ENCODE results near the gene CAMTA1.

The CAMTA1 gene

GRCh38 chr1:7187112-7187493 is 401.8 kb downstream of the CAMTA1 start:
- no peak for TF ChIP-seq BACH2 (CRISPR knock-in tag; IDR thresholded peaks at IDR 0.05; ENCODE audit: borderline replicate concordance)
- TF ChIP-seq ISL1 (CRISPR knock-in tag; IDR thresholded peaks at IDR 0.05) = no peak
- TF ChIP-seq, protein P1, sequence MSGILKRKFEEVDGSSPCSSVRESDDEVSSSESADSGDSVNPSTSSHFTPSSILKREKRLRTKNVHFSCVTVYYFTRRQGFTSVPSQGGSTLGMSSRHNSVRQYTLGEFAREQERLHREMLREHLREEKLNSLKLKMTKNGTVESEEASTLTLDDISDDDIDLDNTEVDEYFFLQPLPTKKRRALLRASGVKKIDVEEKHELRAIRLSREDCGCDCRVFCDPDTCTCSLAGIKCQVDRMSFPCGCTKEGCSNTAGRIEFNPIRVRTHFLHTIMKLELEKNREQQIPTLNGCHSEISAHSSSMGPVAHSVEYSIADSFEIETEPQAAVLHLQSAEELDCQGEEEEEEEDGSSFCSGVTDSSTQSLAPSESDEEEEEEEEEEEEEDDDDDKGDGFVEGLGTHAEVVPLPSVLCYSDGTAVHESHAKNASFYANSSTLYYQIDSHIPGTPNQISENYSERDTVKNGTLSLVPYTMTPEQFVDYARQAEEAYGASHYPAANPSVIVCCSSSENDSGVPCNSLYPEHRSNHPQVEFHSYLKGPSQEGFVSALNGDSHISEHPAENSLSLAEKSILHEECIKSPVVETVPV (CRISPR knock-in tag; IDR thresholded peaks at IDR 0.05) = no peak
- TF ChIP-seq ZFP3 (CRISPR knock-in tag; IDR thresholded peaks at IDR 0.05) = no peak
- no peak for TF ChIP-seq ZNF70 (CRISPR knock-in tag; IDR thresholded peaks at IDR 0.05)
- no peak for TF ChIP-seq ZC3H10 (CRISPR knock-in tag; IDR thresholded peaks at IDR 0.05)
- no peak for TF ChIP-seq CSDC2 (CRISPR knock-in tag; IDR thresholded peaks at IDR 0.05)
- TF ChIP-seq ZNF8 (CRISPR knock-in tag; IDR thresholded peaks at IDR 0.05) = no peak
- TF ChIP-seq SNAI2 (CRISPR knock-in tag; IDR thresholded peaks at IDR 0.05) = no peak
- no peak for TF ChIP-seq RARB (CRISPR knock-in tag; IDR thresholded peaks at IDR 0.05)
- no peak for TF ChIP-seq TCF4 (CRISPR knock-in tag; IDR thresholded peaks at IDR 0.05; ENCODE audit: borderline replicate concordance)
- no peak for TF ChIP-seq TOX (CRISPR knock-in tag; IDR thresholded peaks at IDR 0.05; ENCODE audit: borderline replicate concordance)
- TF ChIP-seq OSR1 (CRISPR knock-in tag; IDR thresholded peaks at IDR 0.05) = no peak
- no peak for TF ChIP-seq TSHZ2 (CRISPR knock-in tag; IDR thresholded peaks at IDR 0.05)
- no peak for TF ChIP-seq GLIS3 (CRISPR knock-in tag; IDR thresholded peaks at IDR 0.05)
- TF ChIP-seq ARNTL (CRISPR knock-in tag; IDR thresholded peaks at IDR 0.05; ENCODE audit: borderline replicate concordance, low read depth) = no peak
- no peak for TF ChIP-seq PPARA (CRISPR knock-in tag; IDR thresholded peaks at IDR 0.05; ENCODE audit: borderline replicate concordance)
- TF ChIP-seq ZNF565 (CRISPR knock-in tag; conservative IDR thresholded peaks at IDR 0.05; ENCODE audit: low read depth) = no peak
- TF ChIP-seq PATZ1 (CRISPR knock-in tag; IDR thresholded peaks at IDR 0.05; ENCODE audit: borderline replicate concordance) = no peak
- no peak for ATAC-seq

DNA sequence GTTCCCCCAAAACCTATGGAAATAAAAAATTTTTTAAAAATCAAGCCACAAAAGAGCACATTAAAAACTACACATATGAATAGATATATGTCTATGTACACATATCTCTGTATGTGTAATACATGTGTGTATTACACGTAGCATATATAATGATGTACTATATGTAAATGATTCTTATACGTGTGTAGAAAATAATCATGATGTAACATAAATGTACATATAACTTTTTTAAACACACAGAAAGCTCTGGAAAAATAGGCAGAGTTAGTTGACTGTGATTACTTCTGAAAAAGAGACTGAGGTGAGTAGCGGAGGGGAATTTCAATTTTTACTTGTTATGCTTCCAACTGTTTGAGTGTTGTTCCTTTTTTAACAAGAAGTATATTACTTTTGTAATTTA is 405.0 kb downstream of the CAMTA1 start:
- no peak for ATAC-seq
- TF ChIP-seq SNAI2 (CRISPR knock-in tag; IDR thresholded peaks at IDR 0.05) = no peak
- TF ChIP-seq BACH2 (CRISPR knock-in tag; IDR thresholded peaks at IDR 0.05; ENCODE audit: borderline replicate concordance) = no peak
- TF ChIP-seq ZNF565 (CRISPR knock-in tag; conservative IDR thresholded peaks at IDR 0.05; ENCODE audit: low read depth) = no peak
- no peak for TF ChIP-seq ARNTL (CRISPR knock-in tag; IDR thresholded peaks at IDR 0.05; ENCODE audit: borderline replicate concordance, low read depth)
- no peak for TF ChIP-seq PPARA (CRISPR knock-in tag; IDR thresholded peaks at IDR 0.05; ENCODE audit: borderline replicate concordance)
- TF ChIP-seq, protein P2, sequence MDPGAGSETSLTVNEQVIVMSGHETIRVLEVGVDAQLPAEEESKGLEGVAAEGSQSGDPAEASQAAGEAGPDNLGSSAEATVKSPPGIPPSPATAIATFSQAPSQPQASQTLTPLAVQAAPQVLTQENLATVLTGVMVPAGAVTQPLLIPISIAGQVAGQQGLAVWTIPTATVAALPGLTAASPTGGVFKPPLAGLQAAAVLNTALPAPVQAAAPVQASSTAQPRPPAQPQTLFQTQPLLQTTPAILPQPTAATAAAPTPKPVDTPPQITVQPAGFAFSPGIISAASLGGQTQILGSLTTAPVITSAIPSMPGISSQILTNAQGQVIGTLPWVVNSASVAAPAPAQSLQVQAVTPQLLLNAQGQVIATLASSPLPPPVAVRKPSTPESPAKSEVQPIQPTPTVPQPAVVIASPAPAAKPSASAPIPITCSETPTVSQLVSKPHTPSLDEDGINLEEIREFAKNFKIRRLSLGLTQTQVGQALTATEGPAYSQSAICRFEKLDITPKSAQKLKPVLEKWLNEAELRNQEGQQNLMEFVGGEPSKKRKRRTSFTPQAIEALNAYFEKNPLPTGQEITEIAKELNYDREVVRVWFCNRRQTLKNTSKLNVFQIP (CRISPR knock-in tag; IDR thresholded peaks at IDR 0.05; ENCODE audit: borderline replicate concordance, low read depth) = no peak
- TF ChIP-seq ESRRG (CRISPR knock-in tag; IDR thresholded peaks at IDR 0.05) = no peak
- no peak for TF ChIP-seq RARB (CRISPR knock-in tag; IDR thresholded peaks at IDR 0.05)
- TF ChIP-seq TSHZ2 (CRISPR knock-in tag; IDR thresholded peaks at IDR 0.05) = no peak
- TF ChIP-seq ZNF8 (CRISPR knock-in tag; IDR thresholded peaks at IDR 0.05) = no peak
- no peak for TF ChIP-seq OSR1 (CRISPR knock-in tag; IDR thresholded peaks at IDR 0.05)
- no peak for TF ChIP-seq PATZ1 (CRISPR knock-in tag; IDR thresholded peaks at IDR 0.05; ENCODE audit: borderline replicate concordance)
- TF ChIP-seq, protein P3, sequence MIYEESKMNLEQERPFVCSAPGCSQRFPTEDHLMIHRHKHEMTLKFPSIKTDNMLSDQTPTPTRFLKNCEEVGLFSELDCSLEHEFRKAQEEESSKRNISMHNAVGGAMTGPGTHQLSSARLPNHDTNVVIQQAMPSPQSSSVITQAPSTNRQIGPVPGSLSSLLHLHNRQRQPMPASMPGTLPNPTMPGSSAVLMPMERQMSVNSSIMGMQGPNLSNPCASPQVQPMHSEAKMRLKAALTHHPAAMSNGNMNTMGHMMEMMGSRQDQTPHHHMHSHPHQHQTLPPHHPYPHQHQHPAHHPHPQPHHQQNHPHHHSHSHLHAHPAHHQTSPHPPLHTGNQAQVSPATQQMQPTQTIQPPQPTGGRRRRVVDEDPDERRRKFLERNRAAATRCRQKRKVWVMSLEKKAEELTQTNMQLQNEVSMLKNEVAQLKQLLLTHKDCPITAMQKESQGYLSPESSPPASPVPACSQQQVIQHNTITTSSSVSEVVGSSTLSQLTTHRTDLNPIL (CRISPR knock-in tag; IDR thresholded peaks at IDR 0.05; ENCODE audit: low read depth) = no peak
- TF ChIP-seq ZC3H10 (CRISPR knock-in tag; IDR thresholded peaks at IDR 0.05) = no peak
- TF ChIP-seq ZFP30 (CRISPR knock-in tag; IDR thresholded peaks at IDR 0.05) = no peak
